Activated T-helper 9 cell treated with anti-CD3 and anti-CD28 coated beads, Interleukin-2, amount 50 U/mL, for 16 hours (primary cell): Measurements from ENCODE around the gene DCBLD1.
A peak's percentile ranks its signal among the peaks of the same experiment; 100 is the strongest.
"Not testable (repeated sequence)": the region's sequence is repeated elsewhere in the genome, so short reads cannot be mapped to it uniquely, and the experiment has no call there.

Source experiments
- DNase-seq: peaks from one replicate; pipeline ENCODE4 v3.0.0-alpha.2; 2020; ENCODE audit warnings: low read depth

DCBLD1 gene

DNA sequence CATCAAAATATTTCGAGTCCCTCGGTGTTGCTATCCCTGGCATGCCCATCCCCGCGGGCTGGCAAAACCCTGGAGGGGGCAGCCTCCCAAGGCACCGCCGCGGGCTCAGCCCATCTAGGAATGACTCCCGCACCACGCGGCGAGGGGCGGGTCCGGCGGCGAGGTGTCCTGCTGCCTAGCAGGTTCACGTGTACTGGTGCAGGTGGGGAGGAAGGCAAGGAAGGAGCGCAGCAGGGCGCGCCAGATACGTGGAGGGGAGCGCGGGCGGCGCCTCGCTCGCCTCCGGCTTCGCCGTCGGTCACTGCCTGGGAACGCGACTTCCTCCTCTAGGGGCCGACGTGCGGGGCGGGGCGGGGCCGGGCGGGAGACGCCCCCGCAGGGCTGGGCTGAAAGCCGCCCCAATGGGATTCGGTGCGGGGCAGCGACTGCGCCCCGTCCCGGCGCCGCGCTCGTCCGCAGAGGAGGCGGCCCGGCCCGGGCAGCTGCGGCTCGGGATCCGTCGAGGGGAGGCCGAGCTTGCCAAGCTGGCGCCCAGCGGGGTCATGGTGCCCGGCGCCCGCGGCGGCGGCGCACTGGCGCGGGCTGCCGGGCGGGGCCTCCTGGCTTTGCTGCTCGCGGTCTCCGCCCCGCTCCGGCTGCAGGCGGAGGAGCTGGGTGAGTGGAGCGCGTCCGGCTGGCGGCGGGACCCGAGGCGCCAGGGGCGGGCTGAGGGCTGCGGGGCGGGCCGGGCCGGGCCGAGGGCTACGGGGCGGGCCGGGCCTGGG is at the start of gene DCBLD1:
DCBLD1 (plus strand) TSS at position 435 of the 764 bp plus-strand sequence; CDS start at position 543, 108 bp downstream.
- DNase-seq = peak; percentile 42

- DNase-seq = no peak
These were observed 41.6 kb upstream of the DCBLD1 start for GRCh38 chr6:117440706-117441525.

DNA sequence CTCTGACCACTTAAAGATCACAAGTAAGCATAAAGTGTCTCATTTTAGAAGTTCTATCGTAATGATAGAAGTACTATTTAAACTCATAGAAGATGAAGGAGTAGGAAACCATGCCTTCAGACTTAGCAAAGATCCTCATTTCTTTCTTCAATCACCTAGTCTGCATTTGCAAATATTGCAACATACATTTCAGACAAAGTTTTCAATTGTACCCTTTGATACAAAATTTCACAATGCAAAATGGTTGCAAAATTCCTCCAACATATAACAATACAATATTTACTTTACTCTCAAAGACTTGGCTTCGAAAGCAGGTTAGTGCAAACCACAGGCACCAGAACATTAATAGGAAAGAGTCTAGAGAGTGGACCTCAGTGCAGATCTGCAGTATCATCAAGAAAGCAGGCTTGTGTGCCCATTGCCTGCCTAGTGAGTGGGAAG is 40.6 kb upstream of the DCBLD1 start:
- DNase-seq = no peak

DNA sequence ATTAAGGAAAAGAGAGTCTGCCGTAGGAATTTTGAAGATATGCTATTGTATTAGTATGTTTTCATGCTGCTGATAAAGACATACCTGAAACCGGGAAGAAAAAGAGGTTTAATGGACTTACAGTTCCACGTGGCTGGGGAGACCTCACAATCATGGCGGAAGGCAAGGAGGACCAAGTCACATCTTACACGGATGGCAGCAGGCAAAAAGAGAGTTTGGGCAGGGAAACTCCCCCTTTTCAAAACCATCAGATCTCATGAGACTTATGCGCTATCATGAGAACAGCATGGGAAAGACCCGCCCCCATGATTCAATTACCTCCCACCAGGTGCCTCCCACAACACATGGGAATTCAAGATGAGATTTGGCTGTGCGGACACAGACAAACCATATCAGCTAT is 40.2 kb upstream of the DCBLD1 start:
- not testable (repeated sequence) for DNase-seq

- no peak for DNase-seq
These were observed 37.9 kb upstream of the DCBLD1 start for GRCh38 chr6:117444600-117444999.

DNA sequence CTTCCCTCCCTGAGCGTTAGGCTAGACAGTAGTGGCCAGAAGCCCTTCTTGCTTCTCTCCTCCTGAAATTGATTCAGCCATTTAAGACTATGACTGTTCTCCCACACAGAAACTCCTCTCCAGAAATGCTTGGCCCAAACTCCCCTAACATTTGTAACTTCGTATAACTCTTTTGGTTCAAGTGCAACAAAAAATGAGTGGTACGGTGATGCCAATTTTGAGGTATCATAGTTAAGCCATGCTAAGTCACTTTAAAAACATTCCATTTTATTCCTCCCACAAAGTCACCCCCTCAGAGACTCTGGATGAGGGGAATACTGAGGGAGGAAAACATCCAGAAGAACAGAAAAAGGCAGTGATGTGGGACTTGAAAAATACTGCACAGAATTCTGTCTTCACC is 35.6 kb upstream of the DCBLD1 start:
- no peak for DNase-seq

GRCh38 chr6:117448011-117448410 is 34.5 kb upstream of the DCBLD1 start:
- no peak for DNase-seq

- no peak for DNase-seq
These were observed 33.6 kb upstream of the DCBLD1 start for GRCh38 chr6:117448732-117449485.

DNA sequence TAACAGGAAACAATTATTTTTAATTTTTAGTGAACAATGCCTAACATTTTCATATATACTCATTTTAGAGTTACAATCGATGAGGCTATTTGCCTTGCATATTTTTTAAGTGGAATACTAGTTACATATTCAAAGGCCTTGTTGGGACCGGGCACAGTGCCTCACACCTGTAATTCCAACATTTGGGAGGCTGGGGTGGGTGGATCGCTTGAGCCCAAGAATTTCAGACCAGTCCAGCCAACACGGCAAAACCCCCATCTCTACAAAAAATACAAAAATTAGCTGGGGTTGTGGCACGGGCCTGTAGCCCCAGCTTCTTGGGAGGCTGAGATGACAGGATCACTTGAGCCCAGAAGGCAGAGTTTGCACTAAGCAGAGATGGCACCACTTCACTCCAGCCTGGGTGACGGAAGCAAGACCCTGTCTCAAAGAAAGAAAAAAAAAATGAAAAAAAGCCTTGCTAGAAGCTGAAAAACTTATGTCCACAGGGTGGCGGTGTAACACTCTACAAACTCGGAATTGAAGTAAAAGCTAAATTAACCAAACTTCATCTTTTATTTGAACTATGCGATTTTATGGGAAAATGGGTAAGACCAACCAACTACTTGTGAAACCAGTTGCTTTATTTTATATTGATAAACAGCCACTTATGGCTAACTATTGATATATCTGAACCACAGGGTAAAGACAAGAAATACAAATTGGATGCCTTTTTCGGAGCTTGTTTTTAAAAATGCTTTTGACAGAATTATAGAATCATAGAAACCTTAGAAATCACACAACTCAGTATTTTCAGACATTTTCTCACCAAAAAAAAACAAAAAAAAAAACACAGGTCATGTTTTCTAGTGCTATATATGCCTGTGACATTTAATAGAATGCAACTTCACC is 32.7 kb upstream of the DCBLD1 start:
- DNase-seq = peak; percentile 21

GRCh38 chr6:117451671-117452070 is 30.8 kb upstream of the DCBLD1 start:
- DNase-seq = no peak

- no peak for DNase-seq
These were observed 26.2 kb upstream of the DCBLD1 start for GRCh38 chr6:117456250-117456649.

- no peak for DNase-seq
These were observed 25.5 kb upstream of the DCBLD1 start for GRCh38 chr6:117456998-117457397.

- no peak for DNase-seq
These were observed 23.1 kb upstream of the DCBLD1 start for GRCh38 chr6:117459204-117459944.

- DNase-seq = no peak
These were observed 18.5 kb upstream of the DCBLD1 start for GRCh38 chr6:117463762-117464665.

DNA sequence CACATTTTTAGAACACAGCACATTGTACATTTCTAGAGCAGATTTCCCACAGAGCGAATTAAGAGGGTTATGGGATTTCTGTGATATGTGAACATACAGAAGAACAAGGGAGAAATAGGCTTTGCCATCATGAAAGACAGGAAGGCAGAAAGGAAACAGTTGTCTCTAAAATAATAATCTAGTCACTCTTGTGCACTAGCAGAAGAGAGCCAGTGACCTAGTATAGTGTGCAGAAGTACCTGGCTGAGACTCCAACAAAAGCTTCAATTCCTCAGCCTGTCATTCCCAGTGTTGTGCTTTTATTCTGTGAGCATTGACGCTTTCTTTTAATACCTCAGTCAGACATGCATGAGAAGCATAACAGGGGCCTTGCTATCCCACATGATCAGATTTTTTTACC is 17.8 kb upstream of the DCBLD1 start:
- no peak for DNase-seq

- DNase-seq = no peak
These were observed 16.8 kb upstream of the DCBLD1 start for GRCh38 chr6:117465691-117466090.

DNA sequence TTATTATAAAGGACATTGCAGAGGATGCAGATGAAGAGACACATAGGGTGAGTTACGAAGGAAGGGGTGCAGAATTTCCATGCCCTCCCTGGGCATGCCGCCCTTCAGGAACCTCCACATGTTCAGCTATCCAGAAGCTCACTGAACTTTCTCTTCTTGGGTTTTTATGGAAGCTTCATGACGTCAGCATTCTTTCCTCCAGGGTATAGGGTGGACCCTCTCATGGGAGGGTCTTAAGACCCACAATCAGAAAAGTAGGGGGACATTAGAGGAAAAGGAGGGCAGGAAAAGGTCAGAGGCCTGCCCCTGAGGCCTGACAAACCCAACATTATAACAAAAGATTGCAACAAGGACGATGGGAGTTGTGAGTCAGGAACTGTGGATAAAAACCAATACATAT is 14.6 kb upstream of the DCBLD1 start:
- DNase-seq = no peak

GRCh38 chr6:117468527-117468926 is 13.9 kb upstream of the DCBLD1 start:
- not testable (repeated sequence) for DNase-seq

- DNase-seq = no peak
These were observed 13.1 kb upstream of the DCBLD1 start for GRCh38 chr6:117469356-117469755.

DNA sequence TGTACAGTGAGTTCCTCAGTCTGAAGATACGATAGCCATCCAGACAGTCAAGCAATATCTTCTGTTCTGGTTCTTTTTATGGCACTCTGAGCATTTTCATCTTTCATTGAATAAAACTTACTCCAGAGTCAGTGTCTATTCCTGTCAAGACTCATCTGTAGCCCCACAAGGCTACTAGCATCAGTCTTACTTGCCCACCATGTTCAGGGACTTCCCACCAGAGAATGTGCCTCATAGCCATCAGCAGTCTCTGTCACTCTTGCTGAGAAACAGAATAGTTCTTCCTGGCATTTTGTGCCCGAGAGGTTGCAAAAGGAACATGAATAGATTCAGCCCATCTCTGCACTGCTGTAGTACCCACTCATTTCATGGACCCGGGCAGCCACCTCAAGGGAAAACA is 12.7 kb upstream of the DCBLD1 start:
- DNase-seq = no peak
